22Rv1 (cell line): ENCODE results near the gene PUS7L.

ENCODE experiments used
- ZFX ChIP-seq: fragments of 450-650 bp; IDR thresholded peaks from 2 replicates; pipeline ENCODE4 v1.6.1; 2017; ENCODE audit warnings: antibody characterized with exemption, borderline replicate concordance
- TF ChIP-seq, protein P1 (sequence below): fragments of 450-650 bp; IDR thresholded peaks from 2 replicates; pipeline ENCODE4 v1.5.1; 2017; ENCODE audit warnings: mild to moderate bottlenecking

DNA sequence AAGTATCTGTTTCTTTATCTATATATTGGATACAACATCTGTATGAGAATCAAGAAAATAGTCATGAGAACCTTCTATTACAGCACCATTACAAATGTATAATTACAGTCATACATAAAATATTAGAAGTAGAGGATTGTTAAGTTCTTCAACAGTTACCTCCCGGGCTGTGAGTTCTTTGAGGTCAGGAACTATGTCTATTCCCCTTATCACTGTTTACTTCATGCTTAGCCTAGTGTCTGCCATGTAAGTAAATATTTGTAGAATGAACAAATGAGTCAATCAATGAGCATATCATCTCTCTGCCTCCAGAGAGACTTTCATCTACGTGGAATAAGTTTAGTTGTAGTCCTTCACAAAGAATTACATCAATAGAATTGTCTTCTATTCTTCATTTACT lies 47.2 kb downstream of the PUS7L start:
- TF ChIP-seq, protein P1, sequence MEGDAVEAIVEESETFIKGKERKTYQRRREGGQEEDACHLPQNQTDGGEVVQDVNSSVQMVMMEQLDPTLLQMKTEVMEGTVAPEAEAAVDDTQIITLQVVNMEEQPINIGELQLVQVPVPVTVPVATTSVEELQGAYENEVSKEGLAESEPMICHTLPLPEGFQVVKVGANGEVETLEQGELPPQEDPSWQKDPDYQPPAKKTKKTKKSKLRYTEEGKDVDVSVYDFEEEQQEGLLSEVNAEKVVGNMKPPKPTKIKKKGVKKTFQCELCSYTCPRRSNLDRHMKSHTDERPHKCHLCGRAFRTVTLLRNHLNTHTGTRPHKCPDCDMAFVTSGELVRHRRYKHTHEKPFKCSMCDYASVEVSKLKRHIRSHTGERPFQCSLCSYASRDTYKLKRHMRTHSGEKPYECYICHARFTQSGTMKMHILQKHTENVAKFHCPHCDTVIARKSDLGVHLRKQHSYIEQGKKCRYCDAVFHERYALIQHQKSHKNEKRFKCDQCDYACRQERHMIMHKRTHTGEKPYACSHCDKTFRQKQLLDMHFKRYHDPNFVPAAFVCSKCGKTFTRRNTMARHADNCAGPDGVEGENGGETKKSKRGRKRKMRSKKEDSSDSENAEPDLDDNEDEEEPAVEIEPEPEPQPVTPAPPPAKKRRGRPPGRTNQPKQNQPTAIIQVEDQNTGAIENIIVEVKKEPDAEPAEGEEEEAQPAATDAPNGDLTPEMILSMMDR, result no peak
- TF ChIP-seq ZFX, result no peak
